Measurements from ENCODE around the gene SNTG2. TPM values are rescaled to one million over a fixed set of nuclear protein-coding genes. Genes with fewer than 3 reads are reported as not detected.

Gene SNTG2
- total RNA-seq, 1 experiment from 2014 or later: 20.5 TPM

DNA sequence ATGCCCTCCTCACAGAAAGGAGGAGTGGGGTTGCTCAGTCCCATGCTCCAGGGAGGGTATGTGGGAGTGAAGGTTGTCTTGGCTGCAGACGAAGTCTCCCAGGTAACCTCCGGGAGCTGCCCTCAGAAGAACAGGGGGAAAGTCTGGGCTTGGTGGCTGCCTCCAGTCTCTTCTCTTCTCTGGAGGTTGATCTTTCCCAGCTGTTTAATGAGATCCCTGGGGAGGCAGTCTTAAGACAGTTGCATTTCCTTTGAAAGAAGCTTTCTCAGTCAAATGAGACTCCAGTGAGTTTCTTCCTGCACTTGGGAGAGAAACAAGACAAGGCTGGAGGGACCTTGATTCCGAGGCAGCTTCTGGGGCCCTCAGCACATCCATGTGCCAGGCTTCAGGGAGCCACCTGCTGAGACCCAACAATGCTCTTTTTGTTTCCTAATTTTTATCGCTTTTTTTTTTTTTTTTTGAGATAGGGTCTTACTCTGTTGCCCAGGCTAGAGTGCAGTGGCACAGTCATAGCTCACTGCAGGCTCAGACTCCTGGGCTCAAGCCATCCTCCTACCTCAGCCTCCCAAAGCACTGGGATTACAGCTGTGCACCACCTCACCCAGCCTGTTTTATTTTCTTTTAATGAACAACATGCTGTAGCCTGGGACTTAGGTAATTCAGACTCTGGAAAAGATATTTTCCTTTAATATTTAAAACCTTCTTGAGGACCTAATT is 390.9 kb downstream of the SNTG2 start (continued):
- TF ChIP-seq, protein P1, sequence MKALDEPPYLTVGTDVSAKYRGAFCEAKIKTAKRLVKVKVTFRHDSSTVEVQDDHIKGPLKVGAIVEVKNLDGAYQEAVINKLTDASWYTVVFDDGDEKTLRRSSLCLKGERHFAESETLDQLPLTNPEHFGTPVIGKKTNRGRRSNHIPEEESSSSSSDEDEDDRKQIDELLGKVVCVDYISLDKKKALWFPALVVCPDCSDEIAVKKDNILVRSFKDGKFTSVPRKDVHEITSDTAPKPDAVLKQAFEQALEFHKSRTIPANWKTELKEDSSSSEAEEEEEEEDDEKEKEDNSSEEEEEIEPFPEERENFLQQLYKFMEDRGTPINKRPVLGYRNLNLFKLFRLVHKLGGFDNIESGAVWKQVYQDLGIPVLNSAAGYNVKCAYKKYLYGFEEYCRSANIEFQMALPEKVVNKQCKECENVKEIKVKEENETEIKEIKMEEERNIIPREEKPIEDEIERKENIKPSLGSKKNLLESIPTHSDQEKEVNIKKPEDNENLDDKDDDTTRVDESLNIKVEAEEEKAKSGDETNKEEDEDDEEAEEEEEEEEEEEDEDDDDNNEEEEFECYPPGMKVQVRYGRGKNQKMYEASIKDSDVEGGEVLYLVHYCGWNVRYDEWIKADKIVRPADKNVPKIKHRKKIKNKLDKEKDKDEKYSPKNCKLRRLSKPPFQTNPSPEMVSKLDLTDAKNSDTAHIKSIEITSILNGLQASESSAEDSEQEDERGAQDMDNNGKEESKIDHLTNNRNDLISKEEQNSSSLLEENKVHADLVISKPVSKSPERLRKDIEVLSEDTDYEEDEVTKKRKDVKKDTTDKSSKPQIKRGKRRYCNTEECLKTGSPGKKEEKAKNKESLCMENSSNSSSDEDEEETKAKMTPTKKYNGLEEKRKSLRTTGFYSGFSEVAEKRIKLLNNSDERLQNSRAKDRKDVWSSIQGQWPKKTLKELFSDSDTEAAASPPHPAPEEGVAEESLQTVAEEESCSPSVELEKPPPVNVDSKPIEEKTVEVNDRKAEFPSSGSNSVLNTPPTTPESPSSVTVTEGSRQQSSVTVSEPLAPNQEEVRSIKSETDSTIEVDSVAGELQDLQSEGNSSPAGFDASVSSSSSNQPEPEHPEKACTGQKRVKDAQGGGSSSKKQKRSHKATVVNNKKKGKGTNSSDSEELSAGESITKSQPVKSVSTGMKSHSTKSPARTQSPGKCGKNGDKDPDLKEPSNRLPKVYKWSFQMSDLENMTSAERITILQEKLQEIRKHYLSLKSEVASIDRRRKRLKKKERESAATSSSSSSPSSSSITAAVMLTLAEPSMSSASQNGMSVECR (CRISPR knock-in tag; IDR thresholded peaks at IDR 0.05; ENCODE audit: borderline replicate concordance): no peak
- TF ChIP-seq, protein P2, sequence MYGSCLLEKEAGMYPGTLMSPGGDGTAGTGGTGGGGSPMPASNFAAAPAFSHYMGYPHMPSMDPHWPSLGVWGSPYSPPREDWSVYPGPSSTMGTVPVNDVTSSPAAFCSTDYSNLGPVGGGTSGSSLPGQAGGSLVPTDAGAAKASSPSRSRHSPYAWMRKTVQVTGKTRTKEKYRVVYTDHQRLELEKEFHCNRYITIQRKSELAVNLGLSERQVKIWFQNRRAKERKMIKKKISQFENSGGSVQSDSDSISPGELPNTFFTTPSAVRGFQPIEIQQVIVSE (CRISPR knock-in tag; IDR thresholded peaks at IDR 0.05; ENCODE audit: borderline replicate concordance): no peak
- TF ChIP-seq NR1H2 (CRISPR knock-in tag; IDR thresholded peaks at IDR 0.05) (no peak), ZNF396 (CRISPR knock-in tag; IDR thresholded peaks at IDR 0.05; ENCODE audit: borderline replicate concordance) (no peak), MYBL2 (CRISPR knock-in tag; IDR thresholded peaks at IDR 0.05) (no peak), ZNF423 (CRISPR knock-in tag; IDR thresholded peaks at IDR 0.05) (peak; percentile 36; the same call in 1 of the 2 replicates)
- TF ChIP-seq, protein P3, sequence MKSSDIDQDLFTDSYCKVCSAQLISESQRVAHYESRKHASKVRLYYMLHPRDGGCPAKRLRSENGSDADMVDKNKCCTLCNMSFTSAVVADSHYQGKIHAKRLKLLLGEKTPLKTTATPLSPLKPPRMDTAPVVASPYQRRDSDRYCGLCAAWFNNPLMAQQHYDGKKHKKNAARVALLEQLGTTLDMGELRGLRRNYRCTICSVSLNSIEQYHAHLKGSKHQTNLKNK (CRISPR knock-in tag; IDR thresholded peaks at IDR 0.05): no peak

DNA sequence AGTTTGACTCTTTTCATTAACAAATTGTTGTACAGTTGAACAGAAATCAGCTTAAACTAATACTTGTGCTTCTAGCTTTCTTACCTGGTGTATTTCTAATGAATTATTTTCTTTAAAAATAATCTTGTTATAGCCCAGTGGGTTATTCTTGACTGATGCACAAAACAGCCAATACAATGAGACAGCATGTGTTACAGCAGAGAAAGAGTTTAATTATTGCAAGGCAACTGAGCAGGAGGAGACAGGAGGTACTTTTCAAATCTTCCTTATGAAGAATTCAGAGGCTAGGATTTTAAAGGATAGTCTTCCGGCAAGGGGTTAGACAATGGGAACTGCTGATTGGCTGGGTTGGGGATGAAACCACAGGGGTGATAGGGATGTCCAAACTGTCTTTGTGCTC is 398.1 kb downstream of the SNTG2 start:
- peaks cover 23% of the 10 kb centered on the region for H3K9me3 Mint-ChIP-seq
- H3K4me1 Mint-ChIP-seq: peaks cover 6% of the 10 kb centered on the region
- ChIA-PET POLR2A (no interaction called here), CTCF (no interaction called here)
- no peak overlapping the region for H3K4me3 Mint-ChIP-seq
- no peak for DNase-seq (ENCODE audit: low spot score)
- ATAC-seq: no peak
- no peak overlapping the region for H3K27ac Mint-ChIP-seq
- H3K36me3 Mint-ChIP-seq: peaks cover 15% of the 10 kb centered on the region
- peaks cover 5% of the 10 kb centered on the region; the same call in 1 of the 2 replicates for H3K27me3 Mint-ChIP-seq (ENCODE audit: low read depth)
- TF ChIP-seq GRHL2 (CRISPR knock-in tag; IDR thresholded peaks at IDR 0.05; ENCODE audit: insufficient replicate concordance, severe bottlenecking) (no peak), SMAD3 (CRISPR knock-in tag; IDR thresholded peaks at IDR 0.05; ENCODE audit: borderline replicate concordance) (no peak), FOXK1 (CRISPR knock-in tag; IDR thresholded peaks at IDR 0.05) (no peak), OVOL2 (CRISPR knock-in tag; IDR thresholded peaks at IDR 0.05; ENCODE audit: borderline replicate concordance) (no peak), NFATC4 (CRISPR knock-in tag; IDR thresholded peaks at IDR 0.05) (no peak), IRF2 (CRISPR knock-in tag; IDR thresholded peaks at IDR 0.05; ENCODE audit: borderline replicate concordance, low read depth) (no peak), CBFB (CRISPR knock-in tag; IDR thresholded peaks at IDR 0.05; ENCODE audit: low read depth) (no peak), FOXJ3 (CRISPR knock-in tag; IDR thresholded peaks at IDR 0.05; ENCODE audit: borderline replicate concordance) (no peak), TEAD4 (CRISPR knock-in tag; IDR thresholded peaks at IDR 0.05) (no peak), NFYB (CRISPR knock-in tag; conservative IDR thresholded peaks at IDR 0.05; ENCODE audit: low read depth) (no peak)
- TF ChIP-seq, protein P4, sequence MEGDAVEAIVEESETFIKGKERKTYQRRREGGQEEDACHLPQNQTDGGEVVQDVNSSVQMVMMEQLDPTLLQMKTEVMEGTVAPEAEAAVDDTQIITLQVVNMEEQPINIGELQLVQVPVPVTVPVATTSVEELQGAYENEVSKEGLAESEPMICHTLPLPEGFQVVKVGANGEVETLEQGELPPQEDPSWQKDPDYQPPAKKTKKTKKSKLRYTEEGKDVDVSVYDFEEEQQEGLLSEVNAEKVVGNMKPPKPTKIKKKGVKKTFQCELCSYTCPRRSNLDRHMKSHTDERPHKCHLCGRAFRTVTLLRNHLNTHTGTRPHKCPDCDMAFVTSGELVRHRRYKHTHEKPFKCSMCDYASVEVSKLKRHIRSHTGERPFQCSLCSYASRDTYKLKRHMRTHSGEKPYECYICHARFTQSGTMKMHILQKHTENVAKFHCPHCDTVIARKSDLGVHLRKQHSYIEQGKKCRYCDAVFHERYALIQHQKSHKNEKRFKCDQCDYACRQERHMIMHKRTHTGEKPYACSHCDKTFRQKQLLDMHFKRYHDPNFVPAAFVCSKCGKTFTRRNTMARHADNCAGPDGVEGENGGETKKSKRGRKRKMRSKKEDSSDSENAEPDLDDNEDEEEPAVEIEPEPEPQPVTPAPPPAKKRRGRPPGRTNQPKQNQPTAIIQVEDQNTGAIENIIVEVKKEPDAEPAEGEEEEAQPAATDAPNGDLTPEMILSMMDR (IDR thresholded peaks at IDR 0.05): no peak
- TF ChIP-seq, protein P5, sequence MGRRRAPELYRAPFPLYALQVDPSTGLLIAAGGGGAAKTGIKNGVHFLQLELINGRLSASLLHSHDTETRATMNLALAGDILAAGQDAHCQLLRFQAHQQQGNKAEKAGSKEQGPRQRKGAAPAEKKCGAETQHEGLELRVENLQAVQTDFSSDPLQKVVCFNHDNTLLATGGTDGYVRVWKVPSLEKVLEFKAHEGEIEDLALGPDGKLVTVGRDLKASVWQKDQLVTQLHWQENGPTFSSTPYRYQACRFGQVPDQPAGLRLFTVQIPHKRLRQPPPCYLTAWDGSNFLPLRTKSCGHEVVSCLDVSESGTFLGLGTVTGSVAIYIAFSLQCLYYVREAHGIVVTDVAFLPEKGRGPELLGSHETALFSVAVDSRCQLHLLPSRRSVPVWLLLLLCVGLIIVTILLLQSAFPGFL (CRISPR knock-in tag; IDR thresholded peaks at IDR 0.05; ENCODE audit: borderline replicate concordance): no peak
- TF ChIP-seq, protein P6, sequence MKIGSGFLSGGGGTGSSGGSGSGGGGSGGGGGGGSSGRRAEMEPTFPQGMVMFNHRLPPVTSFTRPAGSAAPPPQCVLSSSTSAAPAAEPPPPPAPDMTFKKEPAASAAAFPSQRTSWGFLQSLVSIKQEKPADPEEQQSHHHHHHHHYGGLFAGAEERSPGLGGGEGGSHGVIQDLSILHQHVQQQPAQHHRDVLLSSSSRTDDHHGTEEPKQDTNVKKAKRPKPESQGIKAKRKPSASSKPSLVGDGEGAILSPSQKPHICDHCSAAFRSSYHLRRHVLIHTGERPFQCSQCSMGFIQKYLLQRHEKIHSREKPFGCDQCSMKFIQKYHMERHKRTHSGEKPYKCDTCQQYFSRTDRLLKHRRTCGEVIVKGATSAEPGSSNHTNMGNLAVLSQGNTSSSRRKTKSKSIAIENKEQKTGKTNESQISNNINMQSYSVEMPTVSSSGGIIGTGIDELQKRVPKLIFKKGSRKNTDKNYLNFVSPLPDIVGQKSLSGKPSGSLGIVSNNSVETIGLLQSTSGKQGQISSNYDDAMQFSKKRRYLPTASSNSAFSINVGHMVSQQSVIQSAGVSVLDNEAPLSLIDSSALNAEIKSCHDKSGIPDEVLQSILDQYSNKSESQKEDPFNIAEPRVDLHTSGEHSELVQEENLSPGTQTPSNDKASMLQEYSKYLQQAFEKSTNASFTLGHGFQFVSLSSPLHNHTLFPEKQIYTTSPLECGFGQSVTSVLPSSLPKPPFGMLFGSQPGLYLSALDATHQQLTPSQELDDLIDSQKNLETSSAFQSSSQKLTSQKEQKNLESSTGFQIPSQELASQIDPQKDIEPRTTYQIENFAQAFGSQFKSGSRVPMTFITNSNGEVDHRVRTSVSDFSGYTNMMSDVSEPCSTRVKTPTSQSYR (CRISPR knock-in tag; IDR thresholded peaks at IDR 0.05): no peak
- TF ChIP-seq, protein P7, sequence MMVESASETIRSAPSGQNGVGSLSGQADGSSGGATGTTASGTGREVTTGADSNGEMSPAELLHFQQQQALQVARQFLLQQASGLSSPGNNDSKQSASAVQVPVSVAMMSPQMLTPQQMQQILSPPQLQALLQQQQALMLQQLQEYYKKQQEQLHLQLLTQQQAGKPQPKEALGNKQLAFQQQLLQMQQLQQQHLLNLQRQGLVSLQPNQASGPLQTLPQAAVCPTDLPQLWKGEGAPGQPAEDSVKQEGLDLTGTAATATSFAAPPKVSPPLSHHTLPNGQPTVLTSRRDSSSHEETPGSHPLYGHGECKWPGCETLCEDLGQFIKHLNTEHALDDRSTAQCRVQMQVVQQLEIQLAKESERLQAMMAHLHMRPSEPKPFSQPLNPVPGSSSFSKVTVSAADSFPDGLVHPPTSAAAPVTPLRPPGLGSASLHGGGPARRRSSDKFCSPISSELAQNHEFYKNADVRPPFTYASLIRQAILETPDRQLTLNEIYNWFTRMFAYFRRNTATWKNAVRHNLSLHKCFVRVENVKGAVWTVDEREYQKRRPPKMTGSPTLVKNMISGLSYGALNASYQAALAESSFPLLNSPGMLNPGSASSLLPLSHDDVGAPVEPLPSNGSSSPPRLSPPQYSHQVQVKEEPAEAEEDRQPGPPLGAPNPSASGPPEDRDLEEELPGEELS (CRISPR knock-in tag; IDR thresholded peaks at IDR 0.05): no peak
- TF ChIP-seq, protein P8, sequence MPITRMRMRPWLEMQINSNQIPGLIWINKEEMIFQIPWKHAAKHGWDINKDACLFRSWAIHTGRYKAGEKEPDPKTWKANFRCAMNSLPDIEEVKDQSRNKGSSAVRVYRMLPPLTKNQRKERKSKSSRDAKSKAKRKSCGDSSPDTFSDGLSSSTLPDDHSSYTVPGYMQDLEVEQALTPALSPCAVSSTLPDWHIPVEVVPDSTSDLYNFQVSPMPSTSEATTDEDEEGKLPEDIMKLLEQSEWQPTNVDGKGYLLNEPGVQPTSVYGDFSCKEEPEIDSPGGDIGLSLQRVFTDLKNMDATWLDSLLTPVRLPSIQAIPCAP (CRISPR knock-in tag; IDR thresholded peaks at IDR 0.05): no peak
